HEK293 (cell line): ENCODE results near the gene MPDU1.
A peak's percentile ranks its signal among the peaks of the same experiment; 100 is the strongest.

Experiments used
- EGR2 ChIP-seq: fragments of 450-650 bp; formaldehyde crosslinking; IDR thresholded peaks from 2 replicates; pipeline ENCODE4 v1.5.1; 2016; ENCODE audit warnings: low read depth, missing biosample characterization, missing genetic modification characterization
- GLI2 ChIP-seq: fragments of 450-650 bp; formaldehyde crosslinking; IDR thresholded peaks from 2 replicates; pipeline ENCODE4; 2017; ENCODE audit warnings: missing biosample characterization, missing genetic modification characterization, low read depth, borderline replicate concordance
- HOXD13 ChIP-seq: sonication (generic); formaldehyde crosslinking; IDR thresholded peaks from 2 replicates; pipeline ENCODE4 v1.8.0; 2022; ENCODE audit warnings: missing genetic modification reagents, borderline replicate concordance
- PATZ1 ChIP-seq: fragments of 450-650 bp; formaldehyde crosslinking; IDR thresholded peaks from 2 replicates; pipeline ENCODE4 v1.5.1; 2016; ENCODE audit warnings: missing biosample characterization, missing genetic modification characterization
- PRDM2 ChIP-seq: fragments of 450-650 bp; formaldehyde crosslinking; IDR thresholded peaks from 2 replicates; pipeline ENCODE4 v1.5.1; 2016; ENCODE audit warnings: missing biosample characterization, missing genetic modification characterization, borderline replicate concordance
- SALL2 ChIP-seq: fragments of 450-650 bp; formaldehyde crosslinking; IDR thresholded peaks from 2 replicates; pipeline ENCODE4 v1.5.0; 2017; ENCODE audit warnings: missing biosample characterization, mild to moderate bottlenecking, missing genetic modification characterization, borderline replicate concordance
- SP7 ChIP-seq: fragments of 450-650 bp; formaldehyde crosslinking; IDR thresholded peaks from 2 replicates; pipeline ENCODE4 v1.5.1; 2016; ENCODE audit warnings: missing biosample characterization, missing genetic modification characterization
- TRIM28 ChIP-seq: IDR thresholded peaks from 2 replicates; pipeline ENCODE4 v1.6.1; 2011; ENCODE audit warnings: low read length, control low read depth, borderline replicate concordance
- TSHZ1 ChIP-seq: fragments of 450-650 bp; formaldehyde crosslinking; IDR thresholded peaks from 2 replicates; pipeline ENCODE4 v1.5.1; 2016; ENCODE audit warnings: missing biosample characterization, missing genetic modification characterization, borderline replicate concordance
- YY1 ChIP-seq: fragments of 450-650 bp; formaldehyde crosslinking; IDR thresholded peaks from 2 replicates; pipeline ENCODE4 v1.5.1; 2018; ENCODE audit warnings: missing biosample characterization, missing genetic modification characterization
- ZBTB48 ChIP-seq: fragments of 450-650 bp; formaldehyde crosslinking; IDR thresholded peaks from 2 replicates; pipeline ENCODE4 v1.5.1; 2016; ENCODE audit warnings: missing biosample characterization, missing genetic modification characterization
- ZBTB7A ChIP-seq: fragments of 450-650 bp; formaldehyde crosslinking; IDR thresholded peaks from 2 replicates; pipeline ENCODE4 v1.5.1; 2016; ENCODE audit warnings: low read depth, missing biosample characterization, missing genetic modification characterization
- ZNF112 ChIP-seq: fragments of 450-650 bp; formaldehyde crosslinking; IDR thresholded peaks from 2 replicates; pipeline ENCODE4 v1.5.0; 2017; ENCODE audit warnings: missing biosample characterization, missing genetic modification characterization
- ZNF114 ChIP-seq: fragments of 450-650 bp; formaldehyde crosslinking; IDR thresholded peaks from 2 replicates; pipeline ENCODE4 v1.5.0; 2017; ENCODE audit warnings: missing biosample characterization, missing genetic modification characterization
- ZNF148 ChIP-seq: fragments of 450-650 bp; formaldehyde crosslinking; IDR thresholded peaks from 2 replicates; pipeline ENCODE4 v1.5.0; 2017; ENCODE audit warnings: missing biosample characterization, missing genetic modification characterization, borderline replicate concordance
- ZNF274 ChIP-seq, 2 experiments: fragments of 200-500 bp in 1 of 2; fragments of 450-650 bp in 1 of 2; sonication (Bioruptor generic) in 1 of 2; formaldehyde crosslinking in 1 of 2; IDR thresholded peaks; 2 replicates each; pipeline versions ENCODE4 v1.5.1 to v1.6.1; 2014 to 2016; ENCODE audit warnings: borderline replicate concordance in 1 of 2, inconsistent platforms in 1 of 2, low read length in 1 of 2, missing biosample characterization in 1 of 2, missing genetic modification characterization in 1 of 2
- ZNF311 ChIP-seq: fragments of 450-650 bp; formaldehyde crosslinking; IDR thresholded peaks from 2 replicates; pipeline ENCODE4 v1.5.1; 2017; ENCODE audit warnings: missing biosample characterization, missing genetic modification characterization, borderline replicate concordance
- ZNF354C ChIP-seq: fragments of 450-650 bp; formaldehyde crosslinking; IDR thresholded peaks from 2 replicates; pipeline ENCODE4 v1.5.1; 2016; ENCODE audit warnings: missing biosample characterization, missing genetic modification characterization, low read depth, borderline replicate concordance
- ZNF37A ChIP-seq: fragments of 450-650 bp; IDR thresholded peaks from 2 replicates; pipeline ENCODE4 v1.5.1; 2018; ENCODE audit warnings: missing biosample characterization, missing genetic modification characterization
- ZNF433 ChIP-seq: fragments of 450-650 bp; formaldehyde crosslinking; IDR thresholded peaks from 2 replicates; pipeline ENCODE4 v1.5.1; 2016; ENCODE audit warnings: missing biosample characterization, missing genetic modification characterization, low read depth
- ZNF585B ChIP-seq: fragments of 450-650 bp; formaldehyde crosslinking; IDR thresholded peaks from 2 replicates; pipeline ENCODE4 v1.5.1; 2016; ENCODE audit warnings: missing biosample characterization, missing genetic modification characterization
- ZNF658 ChIP-seq: fragments of 450-650 bp; formaldehyde crosslinking; IDR thresholded peaks from 2 replicates; pipeline ENCODE4; 2016; ENCODE audit warnings: missing biosample characterization, missing genetic modification characterization
- ZNF701 ChIP-seq: fragments of 450-650 bp; formaldehyde crosslinking; IDR thresholded peaks from 2 replicates; pipeline ENCODE4 v1.5.1; 2016; ENCODE audit warnings: missing biosample characterization, missing genetic modification characterization
- ZSCAN16 ChIP-seq: fragments of 450-650 bp; formaldehyde crosslinking; IDR thresholded peaks from 2 replicates; pipeline ENCODE4 v1.5.1; 2016; ENCODE audit warnings: missing biosample characterization, missing genetic modification characterization
- ZSCAN23 ChIP-seq: fragments of 450-650 bp; formaldehyde crosslinking; IDR thresholded peaks from 2 replicates; pipeline ENCODE4 v1.5.1; 2016; ENCODE audit warnings: missing biosample characterization, missing genetic modification characterization

MPDU1 gene

GRCh38 chr17:7627250-7628121, 43.8 kb downstream of the MPDU1 start, which contains the start of gene SAT2 (continued):
- TF ChIP-seq ZNF311 (tag by site-specific recombination) (no peak), ZSCAN16 (tag by site-specific recombination) (no peak), YY1 (tag by site-specific recombination) (no peak), ZSCAN23 (tag by site-specific recombination) (no peak), PRDM2 (no peak), TSHZ1 (tag by site-specific recombination) (no peak), SALL2 (tag by site-specific recombination) (no peak), ZNF585B (tag by site-specific recombination) (no peak), TRIM28 (no peak), ZNF37A (tag by site-specific recombination) (peak; percentile 86), ZBTB48 (tag by site-specific recombination) (peak; percentile 49; the same call in 1 of the 2 replicates), ZNF274 (IDR thresholded peaks at IDR 0.05; ENCODE audit: low read length) (no peak), ZNF274 (tag by site-specific recombination; IDR thresholded peaks at IDR 0.05; ENCODE audit: borderline replicate concordance) (no peak), EGR2 (tag by site-specific recombination) (peak; percentile 71), ZNF658 (no peak), ZNF148 (tag by site-specific recombination) (no peak), PATZ1 (peak; percentile 100), ZNF114 (tag by site-specific recombination) (no peak), SP7 (peak; percentile 29; the same call in 1 of the 2 replicates), HOXD13 (no peak), GLI2 (tag by site-specific recombination) (no peak), ZNF433 (tag by site-specific recombination) (no peak), ZNF701 (tag by site-specific recombination) (no peak), ZBTB7A (tag by site-specific recombination) (no peak), ZNF112 (tag by site-specific recombination) (no peak), ZNF354C (no peak)
